MM.1S (cell line): ENCODE measurements around the gene TRAPPC12.

Experiments used
- EZH2phosphoT487 ChIP-seq: fragments of 300-600 bp; sonication (generic); IDR thresholded peaks from 2 replicates; pipeline ENCODE4 v1.6.1; 2018; ENCODE audit warnings: antibody characterized with exemption, low read length
- TF ChIP-seq, protein P1 (sequence below): fragments of 300-600 bp; sonication (generic); IDR thresholded peaks from 2 replicates; pipeline ENCODE4 v1.5.1; 2016; ENCODE audit warnings: antibody characterized with exemption, low read length, mixed read lengths

DNA sequence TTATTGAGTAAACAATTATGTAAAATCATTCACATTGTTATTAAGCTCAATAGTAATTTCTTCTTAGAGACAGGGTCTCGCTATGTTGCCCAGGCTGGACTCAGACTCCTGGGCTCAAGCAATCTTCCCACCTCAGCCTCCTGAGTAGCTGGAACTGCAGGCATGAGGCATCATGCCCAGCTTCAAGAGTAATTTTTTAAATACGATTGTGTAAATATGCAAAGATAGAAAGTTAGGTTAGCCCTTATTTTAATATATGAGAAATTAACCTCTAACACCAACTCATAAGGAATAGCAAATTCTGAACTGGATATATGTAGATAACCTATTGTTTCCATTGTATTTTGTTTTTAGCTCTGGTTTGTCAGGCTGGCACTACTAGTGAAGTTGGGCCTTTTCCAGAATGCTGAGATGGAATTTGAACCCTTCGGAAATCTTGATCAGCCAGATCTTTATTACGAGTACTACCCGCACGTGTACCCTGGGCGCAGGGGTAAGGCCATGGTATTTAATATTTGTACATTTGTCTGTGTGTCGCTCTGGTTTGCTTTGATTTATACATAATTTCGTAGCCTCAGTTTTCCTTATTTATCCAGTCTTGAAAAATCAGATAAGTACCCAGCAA lies 44.8 kb downstream of the TRAPPC12 start:
- TF ChIP-seq, protein P1, sequence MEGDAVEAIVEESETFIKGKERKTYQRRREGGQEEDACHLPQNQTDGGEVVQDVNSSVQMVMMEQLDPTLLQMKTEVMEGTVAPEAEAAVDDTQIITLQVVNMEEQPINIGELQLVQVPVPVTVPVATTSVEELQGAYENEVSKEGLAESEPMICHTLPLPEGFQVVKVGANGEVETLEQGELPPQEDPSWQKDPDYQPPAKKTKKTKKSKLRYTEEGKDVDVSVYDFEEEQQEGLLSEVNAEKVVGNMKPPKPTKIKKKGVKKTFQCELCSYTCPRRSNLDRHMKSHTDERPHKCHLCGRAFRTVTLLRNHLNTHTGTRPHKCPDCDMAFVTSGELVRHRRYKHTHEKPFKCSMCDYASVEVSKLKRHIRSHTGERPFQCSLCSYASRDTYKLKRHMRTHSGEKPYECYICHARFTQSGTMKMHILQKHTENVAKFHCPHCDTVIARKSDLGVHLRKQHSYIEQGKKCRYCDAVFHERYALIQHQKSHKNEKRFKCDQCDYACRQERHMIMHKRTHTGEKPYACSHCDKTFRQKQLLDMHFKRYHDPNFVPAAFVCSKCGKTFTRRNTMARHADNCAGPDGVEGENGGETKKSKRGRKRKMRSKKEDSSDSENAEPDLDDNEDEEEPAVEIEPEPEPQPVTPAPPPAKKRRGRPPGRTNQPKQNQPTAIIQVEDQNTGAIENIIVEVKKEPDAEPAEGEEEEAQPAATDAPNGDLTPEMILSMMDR, result no peak
- TF ChIP-seq EZH2phosphoT487, result no peak
